ENCODE data around the gene DPF1.

DNA sequence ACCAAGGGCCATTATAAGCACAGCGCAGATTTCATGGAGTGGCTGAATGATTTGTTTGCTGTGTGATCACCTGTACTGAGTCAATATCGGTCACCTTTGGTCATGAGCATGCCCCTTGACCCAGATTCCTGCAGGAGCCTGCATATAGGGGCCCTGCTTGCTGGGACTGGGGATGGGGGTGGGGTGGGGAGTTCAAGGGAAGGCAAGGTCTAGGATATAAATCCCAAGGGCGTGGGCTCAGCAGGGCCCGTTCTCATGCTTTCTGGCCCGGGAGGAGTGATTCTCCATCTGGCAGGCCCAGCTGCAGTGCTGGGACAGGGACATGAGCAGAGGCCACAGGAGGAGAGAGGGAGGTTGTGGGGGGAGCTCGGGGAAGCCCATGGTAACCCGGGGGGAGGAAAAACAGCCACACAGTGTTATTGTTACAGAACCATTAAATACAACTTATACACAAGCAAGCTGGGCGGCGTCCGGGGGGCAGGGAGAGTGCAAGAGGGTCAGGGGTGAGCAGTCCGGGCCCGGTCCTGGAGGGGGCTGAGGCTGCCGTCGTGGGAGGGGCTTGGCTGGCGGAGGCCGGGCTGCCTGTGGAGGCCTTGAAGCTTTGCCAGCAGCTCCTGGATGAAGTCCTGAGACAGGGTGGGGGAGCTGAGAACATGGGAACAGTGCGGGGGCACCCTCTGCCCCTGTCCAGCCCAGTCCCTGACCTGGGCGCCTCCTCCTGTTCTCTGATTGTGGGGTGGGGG lies 27.0 kb upstream of the DPF1 start:
- TF ChIP-seq, protein P1, sequence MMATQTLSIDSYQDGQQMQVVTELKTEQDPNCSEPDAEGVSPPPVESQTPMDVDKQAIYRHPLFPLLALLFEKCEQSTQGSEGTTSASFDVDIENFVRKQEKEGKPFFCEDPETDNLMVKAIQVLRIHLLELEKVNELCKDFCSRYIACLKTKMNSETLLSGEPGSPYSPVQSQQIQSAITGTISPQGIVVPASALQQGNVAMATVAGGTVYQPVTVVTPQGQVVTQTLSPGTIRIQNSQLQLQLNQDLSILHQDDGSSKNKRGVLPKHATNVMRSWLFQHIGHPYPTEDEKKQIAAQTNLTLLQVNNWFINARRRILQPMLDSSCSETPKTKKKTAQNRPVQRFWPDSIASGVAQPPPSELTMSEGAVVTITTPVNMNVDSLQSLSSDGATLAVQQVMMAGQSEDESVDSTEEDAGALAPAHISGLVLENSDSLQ (IDR thresholded peaks at IDR 0.05): no peak
- TF ChIP-seq SP1 (IDR thresholded peaks at IDR 0.05): no peak
- no peak for TF ChIP-seq BHLHE40 (IDR thresholded peaks at IDR 0.05; ENCODE audit: borderline replicate concordance)
- no peak for TF ChIP-seq TARDBP (IDR thresholded peaks at IDR 0.05)
- TF ChIP-seq ELF4 (IDR thresholded peaks at IDR 0.05): no peak
- no peak for TF ChIP-seq FOXK2 (IDR thresholded peaks at IDR 0.05)
- TF ChIP-seq FOXA1 (IDR thresholded peaks at IDR 0.05): no peak
- TF ChIP-seq ARNT (IDR thresholded peaks at IDR 0.05): no peak
- TF ChIP-seq ZNF384 (IDR thresholded peaks at IDR 0.05): no peak
- no peak for TF ChIP-seq FOXM1 (IDR thresholded peaks at IDR 0.05; ENCODE audit: borderline replicate concordance)

Measured in HEK293T (cell line).